Dedifferentiated amniotic fluid mesenchymal stem cell (primary cell): ENCODE results near the gene OTUB2.

ENCODE experiments used
- DNase-seq: peaks from one replicate; pipeline ENCODE4 v3.0.0-alpha.2; 2016; ENCODE audit errors: extremely low spot score

Gene OTUB2

GRCh38 chr14:94026173-94026888, at the start of gene OTUB2:
Gene OTUB2 (plus strand): TSS chr14:94026340. CDS start chr14:94026538, 198 bp downstream.
- DNase-seq, result peak; percentile 98

GRCh38 chr14:93976477-93977057, 49.6 kb upstream of the OTUB2 start, which contains the start of gene ASB2:
Gene ASB2 (minus strand): TSS chr14:93976570. CDS start chr14:93964539, 12,031 bp downstream.
- DNase-seq, result no peak

- DNase-seq, result no peak
These were observed 49.0 kb upstream of the OTUB2 start for GRCh38 chr14:93977171-93977570.

- no peak for DNase-seq
These were observed 48.2 kb upstream of the OTUB2 start for GRCh38 chr14:93977790-93978581.

GRCh38 chr14:93978735-93979134, 47.4 kb upstream of the OTUB2 start:
- DNase-seq, result no peak

- DNase-seq, result no peak
These were observed 45.5 kb upstream of the OTUB2 start for GRCh38 chr14:93980456-93981201.

GRCh38 chr14:93981316-93982229, 44.6 kb upstream of the OTUB2 start:
- no peak for DNase-seq

- DNase-seq, result no peak
These were observed 43.7 kb upstream of the OTUB2 start for GRCh38 chr14:93982230-93983007.

- peak; percentile 22 for DNase-seq
These were observed 42.1 kb upstream of the OTUB2 start for GRCh38 chr14:93984070-93984469.

GRCh38 chr14:93984987-93985410, 41.1 kb upstream of the OTUB2 start:
- DNase-seq, result peak; percentile 58

- DNase-seq, result no peak
These were observed 39.2 kb upstream of the OTUB2 start for GRCh38 chr14:93986955-93987354.

GRCh38 chr14:93987376-93987775, 38.8 kb upstream of the OTUB2 start:
- no peak for DNase-seq

- no peak for DNase-seq
These were observed 38.2 kb upstream of the OTUB2 start for GRCh38 chr14:93987815-93988476.

GRCh38 chr14:93989939-93990338, 36.2 kb upstream of the OTUB2 start:
- no peak for DNase-seq

- no peak for DNase-seq
These were observed 34.9 kb upstream of the OTUB2 start for GRCh38 chr14:93991212-93991611.

- DNase-seq, result no peak
These were observed 34.5 kb upstream of the OTUB2 start for GRCh38 chr14:93991649-93992048.

GRCh38 chr14:93993382-93993781, 32.8 kb upstream of the OTUB2 start:
- no peak for DNase-seq

GRCh38 chr14:93994919-93995682, 31.0 kb upstream of the OTUB2 start:
- peak; percentile 72 for DNase-seq
